SK-N-SH treated with all-trans-retinoic acid at 6 μM for 48 hours (cell line): Measurements from ENCODE around the gene FBXO24.

Source experiments
- ARNTL ChIP-seq: fragments of 450-650 bp; formaldehyde crosslinking; IDR thresholded peaks from 2 replicates; pipeline ENCODE4 v1.5.0; 2020; ENCODE audit warnings: low read depth, mild to moderate bottlenecking, moderate library complexity, borderline replicate concordance
- BACH2 ChIP-seq: fragments of 250-450 bp; sonication (Bioruptor Pico); IDR thresholded peaks from 2 replicates; pipeline ENCODE4 v1.9.0; 2021; ENCODE audit warnings: mild to moderate bottlenecking, borderline replicate concordance
- OSR1 ChIP-seq: fragments of 250-450 bp; sonication (Bioruptor Pico); IDR thresholded peaks from 2 replicates; pipeline ENCODE4 v1.8.0; 2022; ENCODE audit warnings: moderate library complexity, mild to moderate bottlenecking, inconsistent platforms
- POU6F1 ChIP-seq: fragments of 250-450 bp; sonication (Bioruptor Pico); IDR thresholded peaks from 2 replicates; pipeline ENCODE4 v1.8.0; 2021; ENCODE audit warnings: low read depth, mild to moderate bottlenecking, moderate library complexity, borderline replicate concordance
- PPARA ChIP-seq: fragments of 250-450 bp; sonication (Bioruptor Pico); IDR thresholded peaks from 2 replicates; pipeline ENCODE4 v1.5.0; 2020; ENCODE audit warnings: mild to moderate bottlenecking, borderline replicate concordance
- SNAI2 ChIP-seq: fragments of 250-450 bp; sonication (Bioruptor Pico); IDR thresholded peaks from 2 replicates; pipeline ENCODE4 v1.5.0; 2020; ENCODE audit warnings: mild to moderate bottlenecking, moderate library complexity
- TCF4 ChIP-seq: fragments of 250-450 bp; sonication (Bioruptor Pico); IDR thresholded peaks from 2 replicates; pipeline ENCODE4 v1.8.0; 2021; ENCODE audit warnings: mild to moderate bottlenecking, moderate library complexity, borderline replicate concordance
- ZC3H10 ChIP-seq: fragments of 250-450 bp; sonication (Bioruptor Pico); IDR thresholded peaks from 2 replicates; pipeline ENCODE4 v1.5.1; 2021; ENCODE audit warnings: mild to moderate bottlenecking, moderate library complexity
- ZFP3 ChIP-seq: fragments of 250-450 bp; sonication (Bioruptor Pico); IDR thresholded peaks from 2 replicates; pipeline ENCODE4 v1.5.0; 2020; ENCODE audit warnings: mild to moderate bottlenecking, moderate library complexity
- ZFP30 ChIP-seq: fragments of 450-650 bp; formaldehyde crosslinking; IDR thresholded peaks from 2 replicates; pipeline ENCODE4 v1.5.0; 2022; ENCODE audit warnings: mild to moderate bottlenecking, moderate library complexity
- TF ChIP-seq, protein P1 (sequence below): fragments of 250-450 bp; sonication (Bioruptor Pico); IDR thresholded peaks from 2 replicates; pipeline ENCODE4 v1.8.0; 2020; ENCODE audit warnings: mild to moderate bottlenecking, moderate library complexity, borderline replicate concordance
- TF ChIP-seq, protein P2 (sequence below): fragments of 250-450 bp; sonication (Bioruptor Pico); IDR thresholded peaks from 2 replicates; pipeline ENCODE4 v1.5.1; 2020; ENCODE audit warnings: low read depth, mild to moderate bottlenecking, moderate library complexity

- TF ChIP-seq ZC3H10 (no peak), ARNTL (CRISPR knock-in tag) (no peak), POU6F1 (CRISPR knock-in tag) (no peak), OSR1 (CRISPR knock-in tag) (no peak), PPARA (CRISPR knock-in tag) (no peak), ZFP30 (no peak), SNAI2 (CRISPR knock-in tag) (no peak), TCF4 (CRISPR knock-in tag) (no peak), BACH2 (CRISPR knock-in tag) (no peak), ZFP3 (CRISPR knock-in tag) (no peak)
- TF ChIP-seq, protein P1, sequence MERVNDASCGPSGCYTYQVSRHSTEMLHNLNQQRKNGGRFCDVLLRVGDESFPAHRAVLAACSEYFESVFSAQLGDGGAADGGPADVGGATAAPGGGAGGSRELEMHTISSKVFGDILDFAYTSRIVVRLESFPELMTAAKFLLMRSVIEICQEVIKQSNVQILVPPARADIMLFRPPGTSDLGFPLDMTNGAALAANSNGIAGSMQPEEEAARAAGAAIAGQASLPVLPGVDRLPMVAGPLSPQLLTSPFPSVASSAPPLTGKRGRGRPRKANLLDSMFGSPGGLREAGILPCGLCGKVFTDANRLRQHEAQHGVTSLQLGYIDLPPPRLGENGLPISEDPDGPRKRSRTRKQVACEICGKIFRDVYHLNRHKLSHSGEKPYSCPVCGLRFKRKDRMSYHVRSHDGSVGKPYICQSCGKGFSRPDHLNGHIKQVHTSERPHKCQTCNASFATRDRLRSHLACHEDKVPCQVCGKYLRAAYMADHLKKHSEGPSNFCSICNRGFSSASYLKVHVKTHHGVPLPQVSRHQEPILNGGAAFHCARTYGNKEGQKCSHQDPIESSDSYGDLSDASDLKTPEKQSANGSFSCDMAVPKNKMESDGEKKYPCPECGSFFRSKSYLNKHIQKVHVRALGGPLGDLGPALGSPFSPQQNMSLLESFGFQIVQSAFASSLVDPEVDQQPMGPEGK (CRISPR knock-in tag): no peak
- TF ChIP-seq, protein P2, sequence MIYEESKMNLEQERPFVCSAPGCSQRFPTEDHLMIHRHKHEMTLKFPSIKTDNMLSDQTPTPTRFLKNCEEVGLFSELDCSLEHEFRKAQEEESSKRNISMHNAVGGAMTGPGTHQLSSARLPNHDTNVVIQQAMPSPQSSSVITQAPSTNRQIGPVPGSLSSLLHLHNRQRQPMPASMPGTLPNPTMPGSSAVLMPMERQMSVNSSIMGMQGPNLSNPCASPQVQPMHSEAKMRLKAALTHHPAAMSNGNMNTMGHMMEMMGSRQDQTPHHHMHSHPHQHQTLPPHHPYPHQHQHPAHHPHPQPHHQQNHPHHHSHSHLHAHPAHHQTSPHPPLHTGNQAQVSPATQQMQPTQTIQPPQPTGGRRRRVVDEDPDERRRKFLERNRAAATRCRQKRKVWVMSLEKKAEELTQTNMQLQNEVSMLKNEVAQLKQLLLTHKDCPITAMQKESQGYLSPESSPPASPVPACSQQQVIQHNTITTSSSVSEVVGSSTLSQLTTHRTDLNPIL (CRISPR knock-in tag): no peak
Measured at GRCh38 chr7:100591596-100591995, 5.5 kb downstream of the FBXO24 start.
